HCT116 (cell line): ENCODE measurements around the gene PRKCA. TPM values are rescaled to one million over a fixed set of nuclear protein-coding genes. Genes with fewer than 3 reads are reported as not detected.

Experiments used
- ATAC-seq: fragments of 200-7000 bp; cut with Tn5 transposase; 2 replicates; pipeline ENCODE4 v1.9.1; 2020; ENCODE audit warnings: mild to moderate bottlenecking, moderate library complexity
- BruUV-seq: library from RNA; stranded (reverse); fragments of 400-500 nt; replicated peaks from 2 replicates; lab custom pipeline; 2021; lab: Mats Ljungman, UMichigan
- CTCF ChIA-PET: fragments of 300-600 bp; sonication (Branson Sonifier 250); formaldehyde crosslinking; loops from one replicate; lab custom pipeline; 2021; ENCODE audit warnings: antibody characterized with exemption; lab: Charles Lee
- POLR2A ChIA-PET: fragments of 300-600, 350-600 bp; sonication (Branson Sonifier 250); formaldehyde crosslinking; loops from one replicate; lab custom pipeline; 2021; ENCODE audit warnings: antibody characterized with exemption; lab: Charles Lee
- RAD21 ChIA-PET, 2 experiments: fragments of 300-600 bp; sonication (Branson Sonifier 250); formaldehyde crosslinking; loops; one replicate each; lab custom pipeline; 2023; ENCODE audit warnings: low total read pairs in 2 of 2; ENCODE audit not compliant: uncharacterized antibody in 2 of 2, unreplicated experiment in 2 of 2, low non-redundant PET in 1 of 2; lab: Charles Lee
- DNase-seq: peaks from one replicate; pipeline ENCODE4 v3.0.0-alpha.2; 2010; ENCODE audit warnings: low read depth, low spot score
- H2AFZ ChIP-seq: fragments of 200-600 bp; shearing (Covaris generic), sonication (generic); 2 replicates; pipeline ENCODE4 v1.6.1; 2017; ENCODE audit warnings: low read depth, mixed run types, mixed read lengths, antibody characterized with exemption, low read length; ENCODE audit not compliant: poor library complexity, severe bottlenecking
- H3K27ac ChIP-seq: 2 replicates; pipeline ENCODE4 v1.5.1; 2012; ENCODE audit warnings: low read depth, low read length
- H3K27me3 ChIP-seq: fragments of 200-600 bp; sonication (generic); 2 replicates; pipeline ENCODE4 v1.6.1; 2016; ENCODE audit warnings: mixed run types, low read length, mixed read lengths; ENCODE audit not compliant: insufficient read depth
- H3K36me3 ChIP-seq, 2 experiments: fragments of 200-500 bp in 1 of 2; fragments of 200-600 bp in 1 of 2; sonication (Bioruptor generic) in 1 of 2; sonication (generic) in 1 of 2; 2 replicates each; pipeline versions ENCODE4 v1.5.1 to v1.6.1; 2014 to 2016; ENCODE audit warnings: low read length in 2 of 2, inconsistent platforms in 1 of 2, mixed read lengths in 1 of 2, mixed run types in 1 of 2; ENCODE audit not compliant: insufficient read depth in 2 of 2, control insufficient read depth in 1 of 2
- H3K4me1 ChIP-seq, 2 experiments: fragments of 200-600 bp in 1 of 2; sonication (generic) in 1 of 2; 2 replicates each; pipeline versions ENCODE4 v1.5.1 to v1.6.1; 2012 to 2017; ENCODE audit warnings: low read length in 2 of 2, inconsistent platforms in 1 of 2, mild to moderate bottlenecking in 1 of 2, mixed read lengths in 1 of 2, mixed run types in 1 of 2, moderate library complexity in 1 of 2; ENCODE audit not compliant: insufficient read depth in 2 of 2, control insufficient read depth in 1 of 2
- H3K4me2 ChIP-seq: fragments of 200-600 bp; sonication (generic); 2 replicates; pipeline ENCODE4 v1.6.1; 2017; ENCODE audit warnings: mixed run types, low read length, mixed read lengths
- H3K4me3 ChIP-seq, 2 experiments: fragments of 200-600 bp in 1 of 2; sonication (generic) in 1 of 2; replicated peaks in 1 of 2; 2 replicates each; pipeline ENCODE4 v1.5.1; 2011 to 2016; ENCODE audit warnings: low read length in 2 of 2, control low read depth in 1 of 2, low read depth in 1 of 2, mild to moderate bottlenecking in 1 of 2, mixed read lengths in 1 of 2, mixed run types in 1 of 2
- H3K79me2 ChIP-seq: fragments of 200-600 bp; sonication (generic); 2 replicates; pipeline ENCODE4 v1.6.1; 2017; ENCODE audit warnings: mild to moderate bottlenecking, mixed run types, low read length, moderate library complexity, mixed read lengths; ENCODE audit not compliant: insufficient read depth
- H3K9ac ChIP-seq: fragments of 200-600 bp; sonication (generic); 2 replicates; pipeline ENCODE4 v1.6.1; 2016; ENCODE audit warnings: low read length, mixed read lengths
- H3K9me2 ChIP-seq: fragments of 200-600 bp; sonication (generic), shearing (Covaris generic); 2 replicates; pipeline ENCODE4 v1.6.1; 2017; ENCODE audit warnings: mixed run types, mild to moderate bottlenecking, moderate library complexity; ENCODE audit not compliant: insufficient read depth
- H3K9me3 ChIP-seq, 2 experiments: fragments of 200-500 bp in 1 of 2; fragments of 200-600 bp in 1 of 2; sonication (Bioruptor generic) in 1 of 2; sonication (generic) in 1 of 2; 2 replicates each; pipeline ENCODE4 v1.6.1; 2014 to 2017; ENCODE audit warnings: low read length in 2 of 2, mixed read lengths in 2 of 2, inconsistent platforms in 1 of 2, low read depth in 1 of 2, mild to moderate bottlenecking in 1 of 2, mixed run types in 1 of 2, moderate library complexity in 1 of 2; ENCODE audit not compliant: control insufficient read depth in 1 of 2, insufficient read depth in 1 of 2
- H4K20me1 ChIP-seq: fragments of 200-600 bp; sonication (generic), shearing (Covaris generic); 2 replicates; pipeline ENCODE4 v1.6.1; 2017; ENCODE audit warnings: mixed run types, mild to moderate bottlenecking, moderate library complexity; ENCODE audit not compliant: insufficient read depth
- EZH2phosphoT487 ChIP-seq: fragments of 200-600 bp; IDR thresholded peaks from 2 replicates; pipeline ENCODE4 v1.6.1; 2018; ENCODE audit warnings: antibody characterized with exemption, borderline replicate concordance
- POLR2AphosphoS5 ChIP-seq: IDR thresholded peaks from 2 replicates; pipeline ENCODE4 v1.6.1; 2011; ENCODE audit warnings: mild to moderate bottlenecking, low read depth, low read length, moderate library complexity
- ZBTB33 ChIP-seq: IDR thresholded peaks from 2 replicates; pipeline ENCODE4 v1.6.1; 2011; ENCODE audit warnings: mild to moderate bottlenecking, low read length, moderate library complexity; ENCODE audit not compliant: insufficient replicate concordance; ENCODE audit errors: extremely low read depth
- intact Hi-C: fragments of 100-400 bp; cut with micrococcal nuclease; formaldehyde crosslinking; loops from 2 replicates; pipeline ENCODE4 v1.10.0; 2022
- total RNA-seq: library from RNA; stranded (reverse); gene quantifications from one replicate; pipeline ENCODE4 v1.2.1, GENCODE V29; 2021; ENCODE audit not compliant: unreplicated experiment

Gene PRKCA
- total RNA-seq, 1 experiment from 2014 or later = 18.8 TPM

GRCh38 chr17:66552371-66552770, 250.0 kb downstream of the PRKCA start (continued):
- TF ChIP-seq ZBTB33 = no peak

GRCh38 chr17:66555605-66556004, 253.2 kb downstream of the PRKCA start:
- Histone ChIP-seq H4K20me1 (no peaks in the 10 kb centered on the region), H3K79me2 (no peaks in the 10 kb centered on the region), H3K4me1 (peaks cover 23 to 32% of the 10 kb centered on the region in 2 experiments), H3K27me3 (no peaks in the 10 kb centered on the region), H3K4me2 (no peak overlapping the region), H3K9me3 (no peaks in the 10 kb centered on the region), H2AFZ (no peak overlapping the region), H3K4me3 (no peak overlapping the region), H3K36me3 (no peaks in the 10 kb centered on the region), H3K9me2 (no peaks in the 10 kb centered on the region), H3K9ac (no peak overlapping the region), H3K27ac (no peak overlapping the region)
- DNase-seq (no peak), ATAC-seq (no peak)
- TF ChIP-seq ZBTB33 = no peak
- no peak for TF ChIP-seq EZH2phosphoT487
- no peak for TF ChIP-seq POLR2AphosphoS5
- intact Hi-C loops = no loop called here
- ChIA-PET POLR2A (interaction anchor here (0.6 kb wide), 1 partner anchor 282 kb away, joined by 3 read pairs; no protein-coding TSS in a partner anchor), CTCF (interaction anchor here (1.4 kb wide), 1 partner anchor 12 kb away, joined by 5 read pairs; no protein-coding TSS in a partner anchor), RAD21 (no interaction called here)
- BruUV-seq = no TSS peak
